NAMALWA (cell line): ENCODE measurements around the gene SLC23A2.
A peak's percentile ranks its signal among the peaks of the same experiment; 100 is the strongest.
"Not testable (repeated sequence)": the region's sequence is repeated elsewhere in the genome, so short reads cannot be mapped to it uniquely, and the experiment has no call there.

Experiments
- DNase-seq: peaks from one replicate; pipeline ENCODE4 v3.0.0-alpha.2; 2015; ENCODE audit warnings: low spot score

SLC23A2 gene

GRCh38 chr20:4936392-4936850 is 64.9 kb downstream of the SLC23A2 start:
- no peak for DNase-seq

- DNase-seq = no peak
These were observed 69.2 kb downstream of the SLC23A2 start for GRCh38 chr20:4932061-4932460.

- DNase-seq = no peak
These were observed 71.5 kb downstream of the SLC23A2 start for GRCh38 chr20:4929686-4930397.

- no peak for DNase-seq
These were observed 74.7 kb downstream of the SLC23A2 start for GRCh38 chr20:4926531-4927156.

- DNase-seq = no peak
These were observed 75.3 kb downstream of the SLC23A2 start for GRCh38 chr20:4925842-4926530.

- no peak for DNase-seq
These were observed 76.9 kb downstream of the SLC23A2 start for GRCh38 chr20:4924446-4924845.

GRCh38 chr20:4924032-4924431 is 77.3 kb downstream of the SLC23A2 start:
- no peak for DNase-seq

- DNase-seq = no peak
These were observed 79.1 kb downstream of the SLC23A2 start for GRCh38 chr20:4922186-4922585.

GRCh38 chr20:4921271-4921670 is 80.0 kb downstream of the SLC23A2 start:
- not testable (repeated sequence) for DNase-seq

- DNase-seq = no peak
These were observed 80.7 kb downstream of the SLC23A2 start for GRCh38 chr20:4920655-4921054.

- no peak for DNase-seq
These were observed 81.2 kb downstream of the SLC23A2 start for GRCh38 chr20:4920131-4920530.

- DNase-seq = no peak
These were observed 82.1 kb downstream of the SLC23A2 start for GRCh38 chr20:4919047-4919704.

- peak; percentile 35 for DNase-seq
These were observed 82.8 kb downstream of the SLC23A2 start for GRCh38 chr20:4918473-4918872.

- no peak for DNase-seq
These were observed 84.1 kb downstream of the SLC23A2 start for GRCh38 chr20:4916971-4917881.

- DNase-seq = no peak
These were observed 88.2 kb downstream of the SLC23A2 start for GRCh38 chr20:4913147-4913546.

GRCh38 chr20:4912380-4913142 is 88.7 kb downstream of the SLC23A2 start:
- no peak for DNase-seq

- DNase-seq = no peak
These were observed 90.4 kb downstream of the SLC23A2 start for GRCh38 chr20:4910951-4911350.

GRCh38 chr20:4905613-4906012 is 95.7 kb downstream of the SLC23A2 start:
- no peak for DNase-seq

GRCh38 chr20:4905195-4905594 is 96.1 kb downstream of the SLC23A2 start:
- no peak for DNase-seq

- no peak for DNase-seq
These were observed 97.0 kb downstream of the SLC23A2 start for GRCh38 chr20:4904127-4904860.
